ENCODE results near the gene UPF3A.
A peak's percentile ranks its signal among the peaks of the same experiment; 100 is the strongest.

The UPF3A gene

DNA sequence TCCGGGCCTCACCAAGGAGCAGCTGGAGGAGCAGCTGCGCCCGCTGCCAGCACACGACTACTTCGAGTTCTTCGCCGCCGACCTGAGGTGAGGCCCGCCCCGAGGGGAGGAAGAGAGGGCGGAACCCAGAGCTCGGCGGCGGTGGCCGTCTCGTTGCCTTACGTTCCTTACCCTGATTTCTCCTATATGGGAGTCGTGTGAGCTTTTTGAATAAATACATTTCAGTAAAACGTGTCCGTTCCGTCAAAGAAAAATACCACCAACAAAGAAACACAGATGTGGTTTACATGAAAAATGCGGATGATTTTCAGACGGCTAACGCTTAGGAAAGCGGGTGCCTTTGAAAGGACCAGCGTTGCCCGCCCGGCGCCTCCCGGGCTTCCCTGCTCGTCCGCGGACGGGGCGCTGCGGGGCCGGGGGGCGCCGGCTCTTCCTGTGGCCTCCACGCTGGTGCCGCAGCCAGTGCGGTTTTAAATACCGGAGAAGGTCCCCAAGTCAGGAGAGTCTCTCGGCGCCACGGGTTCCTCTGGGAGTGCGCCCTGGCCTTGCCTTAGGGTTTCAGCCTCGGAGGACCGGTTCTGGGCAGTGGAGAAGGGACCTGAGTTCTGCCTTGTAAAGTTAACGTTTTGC is 755 bp downstream of the UPF3A start:
- peak overlapping the region; percentile 94 for H3K27ac Mint-ChIP-seq
- peaks cover 62% of the 10 kb centered on the region for H3K4me1 Mint-ChIP-seq
- peaks cover 17% of the 10 kb centered on the region for H3K36me3 Mint-ChIP-seq
- H3K9me3 Mint-ChIP-seq: no peaks in the 10 kb centered on the region
- H3K4me3 Mint-ChIP-seq: peak overlapping the region; percentile 93
- H3K27me3 Mint-ChIP-seq: no peaks in the 10 kb centered on the region

DNA sequence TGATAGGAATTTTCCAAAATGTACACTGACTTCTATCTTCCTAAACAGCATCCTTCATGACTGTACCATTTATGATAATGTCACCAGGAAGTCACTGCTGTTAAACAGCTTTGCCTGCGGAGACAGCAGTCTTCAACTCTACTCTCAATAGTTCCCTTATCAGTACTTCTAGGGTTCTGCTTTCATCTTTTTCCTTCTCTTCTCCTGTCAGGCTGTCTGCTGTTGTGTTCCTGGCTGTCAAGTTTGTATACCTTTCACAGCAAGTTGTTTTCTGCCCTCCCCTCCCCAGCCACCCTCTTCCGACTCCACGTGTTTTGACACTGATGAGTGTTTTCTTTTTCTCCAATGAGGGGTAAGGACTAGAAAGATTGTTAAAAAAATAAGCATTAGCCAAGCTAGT is 2.2 kb downstream of the UPF3A start:
- peaks cover 22% of the 10 kb centered on the region for H3K36me3 Mint-ChIP-seq
- no peaks in the 10 kb centered on the region for H3K27me3 Mint-ChIP-seq
- H3K4me3 Mint-ChIP-seq: peak overlapping the region; percentile 58
- H3K4me1 Mint-ChIP-seq: peaks cover 65% of the 10 kb centered on the region
- H3K27ac Mint-ChIP-seq: peak overlapping the region; percentile 8
- H3K9me3 Mint-ChIP-seq: no peaks in the 10 kb centered on the region

DNA sequence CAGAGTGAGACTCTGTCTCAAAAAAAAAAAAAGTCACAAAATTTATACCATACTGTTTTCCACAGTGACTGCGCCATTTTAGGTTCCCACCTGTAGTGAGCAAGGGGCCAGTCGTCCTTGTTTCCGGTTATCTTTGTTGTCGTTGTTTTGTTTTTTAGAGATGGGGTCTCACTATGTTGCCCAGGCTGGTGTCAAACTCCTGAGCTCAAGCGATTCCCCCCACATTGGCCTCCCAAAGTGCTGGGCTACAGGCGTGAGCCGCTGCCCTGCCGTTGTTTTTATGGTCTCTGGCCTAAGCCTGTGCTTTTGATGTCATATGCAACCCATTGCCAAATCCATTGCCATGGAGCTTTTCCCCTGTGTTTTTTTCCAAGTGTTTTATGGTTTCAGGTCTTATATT is 3.3 kb downstream of the UPF3A start:
- Mint-ChIP-seq H3K4me1 (peaks cover 56% of the 10 kb centered on the region), H3K4me3 (no peak overlapping the region), H3K36me3 (peaks cover 24% of the 10 kb centered on the region), H3K9me3 (no peaks in the 10 kb centered on the region), H3K27me3 (no peaks in the 10 kb centered on the region), H3K27ac (peak overlapping the region; percentile 80)

DNA sequence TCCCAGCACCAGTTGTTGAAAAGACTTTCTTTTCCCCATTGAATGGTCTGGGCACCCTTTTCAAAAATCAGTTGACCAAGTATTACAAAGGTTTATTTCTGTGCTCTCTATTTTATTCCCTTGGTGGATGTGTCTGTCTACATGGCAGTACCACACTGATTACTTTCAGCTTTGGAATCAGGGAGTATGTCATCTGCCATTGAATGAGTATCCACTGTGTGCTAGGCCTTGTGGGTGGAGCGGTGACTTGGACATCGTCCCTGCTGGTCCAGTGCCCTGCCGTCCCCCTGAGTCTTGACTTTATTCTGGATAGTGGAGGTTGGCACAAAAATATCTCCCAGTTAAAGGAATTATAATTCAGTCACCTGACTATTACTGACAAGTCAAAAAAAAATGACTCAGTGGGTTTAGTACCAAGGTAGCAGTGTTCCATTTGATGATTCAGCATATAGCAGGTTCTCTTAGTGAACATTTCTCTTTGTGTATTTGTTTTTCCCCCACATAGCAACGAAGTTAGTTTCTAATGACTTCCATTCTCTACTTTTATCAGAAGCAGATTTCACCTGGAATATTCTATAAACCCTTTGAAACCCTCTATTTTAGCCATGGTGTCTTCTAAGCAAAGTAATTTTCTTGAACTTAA is 3.9 kb downstream of the UPF3A start:
- Mint-ChIP-seq H3K36me3 (peaks cover 25% of the 10 kb centered on the region), H3K27ac (peak overlapping the region; percentile 80), H3K4me1 (peaks cover 50% of the 10 kb centered on the region), H3K4me3 (no peak overlapping the region), H3K9me3 (no peaks in the 10 kb centered on the region), H3K27me3 (no peaks in the 10 kb centered on the region)

DNA sequence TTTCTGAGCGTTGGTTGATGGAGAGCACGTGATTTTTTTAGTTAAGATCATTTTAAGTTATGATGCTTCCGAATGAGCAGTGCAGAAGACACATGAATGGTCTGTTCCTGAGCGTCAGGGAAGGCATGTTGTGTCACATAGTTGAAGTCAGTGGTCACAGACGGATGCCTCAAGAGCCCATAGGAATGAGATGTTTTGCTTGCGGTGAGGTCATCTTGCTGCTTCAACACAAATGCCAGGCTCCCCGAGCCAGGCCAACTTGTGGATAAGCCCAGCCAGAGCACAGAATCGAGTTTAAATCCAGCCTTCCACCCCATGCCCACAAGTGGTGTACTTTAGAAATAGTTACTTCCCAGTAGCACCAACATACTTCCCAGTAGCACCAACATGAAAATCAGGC is 5.4 kb downstream of the UPF3A start:
- Mint-ChIP-seq H3K4me1 (peaks cover 49% of the 10 kb centered on the region), H3K27me3 (no peaks in the 10 kb centered on the region), H3K9me3 (no peaks in the 10 kb centered on the region), H3K27ac (peak overlapping the region; percentile 51), H3K4me3 (no peak overlapping the region), H3K36me3 (peaks cover 28% of the 10 kb centered on the region)

DNA sequence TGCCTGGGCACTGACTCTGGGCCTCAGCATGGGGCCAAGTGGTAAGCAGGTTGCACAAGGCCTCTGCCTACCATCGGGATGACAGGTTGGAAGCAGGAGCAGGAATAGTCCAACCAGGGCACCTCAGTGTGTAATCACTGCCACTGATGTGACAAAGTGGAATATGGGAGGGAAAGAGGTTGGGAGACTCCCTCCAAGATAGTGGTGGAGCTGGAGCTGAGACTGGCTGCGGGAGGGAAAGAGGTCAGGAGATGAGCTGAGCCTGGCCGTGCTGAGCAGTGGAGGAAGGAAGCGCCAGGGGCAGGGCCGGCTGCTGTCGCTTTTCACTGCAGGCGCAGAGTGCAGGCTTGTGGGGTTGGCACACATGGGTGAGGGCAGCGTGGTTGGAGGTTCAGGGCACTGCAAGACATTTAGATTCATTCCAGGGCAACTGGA is 6.8 kb downstream of the UPF3A start:
- H3K36me3 Mint-ChIP-seq: peaks cover 30% of the 10 kb centered on the region
- peak overlapping the region; percentile 77 for H3K27ac Mint-ChIP-seq
- no peaks in the 10 kb centered on the region for H3K9me3 Mint-ChIP-seq
- H3K27me3 Mint-ChIP-seq: no peaks in the 10 kb centered on the region
- no peak overlapping the region for H3K4me3 Mint-ChIP-seq
- peaks cover 45% of the 10 kb centered on the region for H3K4me1 Mint-ChIP-seq

DNA sequence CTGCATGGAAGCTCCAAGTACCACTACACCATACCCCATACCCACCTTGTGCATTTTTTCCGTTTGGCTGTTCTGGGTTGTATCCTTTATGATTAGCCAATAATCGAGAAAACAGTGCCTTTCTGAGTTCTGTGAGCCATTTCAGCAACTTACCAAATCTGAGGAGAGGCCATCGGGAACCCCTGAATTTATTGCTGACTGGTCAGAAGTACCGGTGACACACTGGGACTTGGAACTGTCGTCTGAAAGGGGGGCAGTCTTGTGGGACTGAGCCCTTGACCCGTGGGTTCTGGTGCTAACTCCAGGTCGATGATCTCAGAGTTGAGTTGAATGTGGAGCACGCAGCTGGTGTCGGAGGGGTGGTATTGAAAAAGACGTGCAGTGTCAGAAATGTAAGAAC is 15.0 kb downstream of the UPF3A start:
- peaks cover 2% of the 10 kb centered on the region for H3K4me1 Mint-ChIP-seq
- no peak overlapping the region for H3K27ac Mint-ChIP-seq
- no peaks in the 10 kb centered on the region for H3K27me3 Mint-ChIP-seq
- peaks cover 9% of the 10 kb centered on the region for H3K36me3 Mint-ChIP-seq
- no peaks in the 10 kb centered on the region for H3K9me3 Mint-ChIP-seq
- no peak overlapping the region for H3K4me3 Mint-ChIP-seq

DNA sequence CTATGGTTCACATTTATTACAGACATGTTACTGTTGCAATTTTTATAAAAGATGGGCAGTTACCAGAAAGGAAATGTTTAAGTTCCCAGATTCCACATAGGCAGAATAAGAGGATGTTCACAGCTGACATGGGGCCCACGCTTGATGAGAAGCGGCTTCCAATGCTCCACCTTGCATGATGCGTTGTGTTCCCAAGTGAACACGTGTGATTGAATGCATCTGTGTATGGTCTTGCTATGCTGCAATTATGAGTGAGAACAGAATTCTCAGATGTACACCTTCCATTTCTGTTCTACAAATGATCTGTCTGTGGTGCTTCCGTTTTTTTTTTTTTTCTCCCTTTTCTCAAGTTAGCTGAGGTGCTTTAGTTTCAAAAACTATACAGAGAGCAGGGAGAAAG is 15.5 kb downstream of the UPF3A start:
- H3K27me3 Mint-ChIP-seq: no peaks in the 10 kb centered on the region
- H3K4me3 Mint-ChIP-seq: no peak overlapping the region
- no peak overlapping the region for H3K27ac Mint-ChIP-seq
- peaks cover 7% of the 10 kb centered on the region for H3K36me3 Mint-ChIP-seq
- H3K9me3 Mint-ChIP-seq: no peaks in the 10 kb centered on the region
- H3K4me1 Mint-ChIP-seq: no peaks in the 10 kb centered on the region

GRCh38 chr13:114298866-114299265 is 17.5 kb downstream of the UPF3A start:
- Mint-ChIP-seq H3K27ac (no peak overlapping the region), H3K4me1 (no peaks in the 10 kb centered on the region), H3K4me3 (no peak overlapping the region), H3K36me3 (peaks cover 6% of the 10 kb centered on the region), H3K9me3 (no peaks in the 10 kb centered on the region), H3K27me3 (no peaks in the 10 kb centered on the region)

- Mint-ChIP-seq H3K27ac (no peak overlapping the region), H3K36me3 (peaks cover 6% of the 10 kb centered on the region), H3K9me3 (no peaks in the 10 kb centered on the region), H3K27me3 (no peaks in the 10 kb centered on the region), H3K4me1 (no peaks in the 10 kb centered on the region), H3K4me3 (no peak overlapping the region)
These were observed 18.4 kb downstream of the UPF3A start for GRCh38 chr13:114299604-114300305.

DNA sequence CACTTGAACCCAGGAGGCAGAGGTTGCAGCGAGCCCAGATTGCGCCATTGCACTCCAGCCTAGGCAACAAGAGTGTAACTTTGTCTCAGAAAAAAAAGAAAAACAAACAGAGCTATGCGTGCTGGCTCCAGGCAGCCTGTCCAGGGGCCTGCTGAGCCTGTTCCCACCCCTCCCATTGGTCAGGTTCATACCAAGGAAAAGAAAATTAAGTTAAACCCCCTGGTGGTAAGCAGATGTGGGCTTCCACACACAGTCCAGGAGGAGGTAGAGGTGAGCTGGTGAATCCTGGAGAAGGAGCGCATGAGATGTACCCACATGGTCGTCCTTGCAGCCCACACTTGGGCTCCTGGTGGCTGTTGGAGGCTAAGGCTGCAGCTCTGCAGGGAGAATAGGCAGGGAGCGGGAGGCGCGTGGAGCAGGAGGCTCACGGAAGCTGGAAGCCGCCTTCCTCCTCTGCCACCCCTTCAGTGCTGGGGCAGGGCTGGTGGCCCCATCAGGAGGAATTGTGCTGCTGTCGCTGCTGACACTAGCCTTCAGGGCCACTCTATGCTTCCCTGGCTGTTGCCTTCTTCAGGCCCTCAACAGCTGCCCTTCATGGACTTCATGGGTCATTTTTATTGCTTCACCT is 22.4 kb downstream of the UPF3A start:
- Mint-ChIP-seq H3K4me3 (no peak overlapping the region), H3K27me3 (no peaks in the 10 kb centered on the region), H3K36me3 (peaks cover 9% of the 10 kb centered on the region), H3K27ac (no peak overlapping the region), H3K9me3 (no peaks in the 10 kb centered on the region), H3K4me1 (no peaks in the 10 kb centered on the region)

GRCh38 chr13:114304346-114305034 is 23.1 kb downstream of the UPF3A start:
- no peaks in the 10 kb centered on the region for H3K9me3 Mint-ChIP-seq
- no peak overlapping the region for H3K27ac Mint-ChIP-seq
- H3K36me3 Mint-ChIP-seq: peaks cover 6% of the 10 kb centered on the region
- no peaks in the 10 kb centered on the region for H3K27me3 Mint-ChIP-seq
- no peak overlapping the region for H3K4me3 Mint-ChIP-seq
- no peaks in the 10 kb centered on the region for H3K4me1 Mint-ChIP-seq

GRCh38 chr13:114309086-114309485 is 27.7 kb downstream of the UPF3A start:
- Mint-ChIP-seq H3K27ac (peak overlapping the region; percentile 17), H3K36me3 (peaks cover 3% of the 10 kb centered on the region), H3K4me1 (peaks cover 14% of the 10 kb centered on the region), H3K27me3 (no peaks in the 10 kb centered on the region), H3K9me3 (no peaks in the 10 kb centered on the region), H3K4me3 (no peak overlapping the region)

DNA sequence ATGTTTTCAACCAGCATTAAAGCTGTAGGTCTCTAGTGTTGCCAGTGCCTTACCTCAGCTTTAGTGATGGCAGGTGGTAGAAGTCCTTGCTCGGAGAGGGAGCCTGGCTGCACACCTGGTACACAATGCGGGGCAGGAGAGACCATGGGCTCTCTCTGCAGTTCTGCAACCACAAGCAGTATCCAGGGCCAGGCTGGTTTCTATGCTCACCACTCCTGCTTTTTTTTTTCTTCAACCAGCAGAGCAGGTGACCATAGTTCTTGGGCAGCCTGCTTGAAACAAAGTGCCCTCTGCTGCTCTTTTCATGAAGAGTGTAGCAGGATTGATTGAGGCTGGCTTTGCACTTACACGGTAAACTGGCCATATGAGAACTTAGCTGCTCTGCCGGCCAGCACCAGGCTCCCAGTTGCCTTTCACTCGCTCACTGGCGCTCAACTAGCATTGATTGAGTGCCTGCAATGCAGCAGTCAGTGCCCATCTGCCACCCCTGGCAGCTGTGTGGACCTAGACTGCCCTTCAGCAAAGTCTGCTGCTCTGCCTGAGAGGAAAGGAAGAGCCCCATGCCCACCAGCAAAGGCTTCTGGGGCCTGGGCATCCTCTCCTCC is 28.5 kb downstream of the UPF3A start:
- no peak overlapping the region for H3K4me3 Mint-ChIP-seq
- no peaks in the 10 kb centered on the region for H3K9me3 Mint-ChIP-seq
- peaks cover 4% of the 10 kb centered on the region for H3K36me3 Mint-ChIP-seq
- no peaks in the 10 kb centered on the region for H3K27me3 Mint-ChIP-seq
- peaks cover 17% of the 10 kb centered on the region for H3K4me1 Mint-ChIP-seq
- H3K27ac Mint-ChIP-seq: no peak overlapping the region

GRCh38 chr13:114310956-114311355 is 29.6 kb downstream of the UPF3A start:
- H3K36me3 Mint-ChIP-seq: peaks cover 10% of the 10 kb centered on the region
- H3K4me1 Mint-ChIP-seq: peaks cover 24% of the 10 kb centered on the region
- H3K27ac Mint-ChIP-seq: no peak overlapping the region
- no peak overlapping the region for H3K4me3 Mint-ChIP-seq
- no peaks in the 10 kb centered on the region for H3K9me3 Mint-ChIP-seq
- no peaks in the 10 kb centered on the region for H3K27me3 Mint-ChIP-seq

All from activated naive CD4-positive, alpha-beta T cell treated with anti-CD3 and anti-CD28 coated beads, Interleukin-2, amount 50 U/mL, for 24 hours (primary cell).